OCI-LY3 (cell line): ENCODE results near the gene NPC2.
"Not testable (repeated sequence)": the region's sequence is repeated elsewhere in the genome, so short reads cannot be mapped to it uniquely, and the experiment has no call there.

Source experiments
- EZH2phosphoT487 ChIP-seq: fragments of 200-600 bp; shearing (Covaris generic); IDR thresholded peaks from 2 replicates; pipeline ENCODE4 v1.6.1; 2018; ENCODE audit warnings: antibody characterized with exemption, mixed run types, low read depth
- TF ChIP-seq, protein P1 (sequence below): fragments of 200-600, 300-600 bp; sonication (generic); IDR thresholded peaks from 2 replicates; pipeline ENCODE4 v1.5.1; 2014; ENCODE audit warnings: antibody characterized with exemption, low read length, low read depth

DNA sequence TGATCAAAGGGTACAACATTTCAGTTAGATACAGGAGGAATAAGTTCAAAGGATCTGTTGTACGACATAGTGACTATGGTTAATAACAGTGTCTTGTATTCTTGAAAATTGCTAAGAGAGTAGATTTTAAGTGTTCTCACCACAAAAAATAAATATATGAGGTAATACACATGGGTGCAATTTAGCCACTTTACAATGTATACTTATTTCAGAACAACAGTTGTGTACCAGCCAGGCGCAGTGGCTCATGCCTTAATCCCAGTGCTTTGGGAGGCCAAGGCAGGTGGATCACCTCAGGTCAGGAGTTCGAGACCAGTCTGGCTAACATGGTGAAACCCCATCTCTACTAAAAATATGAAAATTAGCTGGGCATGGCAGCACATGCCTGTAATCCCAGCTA lies 43.2 kb upstream of the NPC2 start:
- TF ChIP-seq, protein P1, sequence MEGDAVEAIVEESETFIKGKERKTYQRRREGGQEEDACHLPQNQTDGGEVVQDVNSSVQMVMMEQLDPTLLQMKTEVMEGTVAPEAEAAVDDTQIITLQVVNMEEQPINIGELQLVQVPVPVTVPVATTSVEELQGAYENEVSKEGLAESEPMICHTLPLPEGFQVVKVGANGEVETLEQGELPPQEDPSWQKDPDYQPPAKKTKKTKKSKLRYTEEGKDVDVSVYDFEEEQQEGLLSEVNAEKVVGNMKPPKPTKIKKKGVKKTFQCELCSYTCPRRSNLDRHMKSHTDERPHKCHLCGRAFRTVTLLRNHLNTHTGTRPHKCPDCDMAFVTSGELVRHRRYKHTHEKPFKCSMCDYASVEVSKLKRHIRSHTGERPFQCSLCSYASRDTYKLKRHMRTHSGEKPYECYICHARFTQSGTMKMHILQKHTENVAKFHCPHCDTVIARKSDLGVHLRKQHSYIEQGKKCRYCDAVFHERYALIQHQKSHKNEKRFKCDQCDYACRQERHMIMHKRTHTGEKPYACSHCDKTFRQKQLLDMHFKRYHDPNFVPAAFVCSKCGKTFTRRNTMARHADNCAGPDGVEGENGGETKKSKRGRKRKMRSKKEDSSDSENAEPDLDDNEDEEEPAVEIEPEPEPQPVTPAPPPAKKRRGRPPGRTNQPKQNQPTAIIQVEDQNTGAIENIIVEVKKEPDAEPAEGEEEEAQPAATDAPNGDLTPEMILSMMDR: not testable (repeated sequence)
- not testable (repeated sequence) for TF ChIP-seq EZH2phosphoT487
